HepG2 (cell line): ENCODE data around the gene ANXA6. TPM values are rescaled to one million over a fixed set of nuclear protein-coding genes. Genes with fewer than 3 reads are reported as not detected.
A peak's percentile ranks its signal among the peaks of the same experiment; 100 is the strongest.

Experiments
- ATAC-seq: fragments of 200-7000 bp; cut with Tn5 transposase; 3 replicates; pipeline ENCODE4 v1.9.1; 2020; ENCODE audit warnings: mild to moderate bottlenecking, moderate library complexity
- BruUV-seq: library from RNA; stranded (reverse); fragments of 400-500 nt; replicated peaks from 2 replicates; lab custom pipeline; 2021; lab: Mats Ljungman, UMichigan
- CTCF ChIA-PET: fragments of 300-600 bp; formaldehyde crosslinking; extraction: SDS; loops from one replicate; lab custom pipeline; 2021; ENCODE audit warnings: low total read pairs, inconsistent platforms, low intra/inter-chr PET ratio; lab: Yijun Ruan, JAX
- POLR2A ChIA-PET: fragments of 350-600 bp; sonication (Branson Sonifier 250); formaldehyde crosslinking; loops from one replicate; lab custom pipeline; 2020; ENCODE audit warnings: antibody characterized with exemption, inconsistent platforms; lab: Yijun Ruan, JAX
- DNase-seq: peaks from one replicate; pipeline ENCODE4 v3.0.0-alpha.2; 2015; ENCODE audit warnings: low spot score
- FAIRE-seq: peaks from 3 replicates; lab custom pipeline; 2011; peaks lifted over from hg19 to GRCh38; lab: Jason Lieb, UNC
- H2AFZ ChIP-seq: one replicate; pipeline ENCODE4 v1.6.1; 2011; ENCODE audit warnings: low read length, inconsistent platforms
- H3K27ac ChIP-seq: fragments of 300-600 bp; 3 replicates; pipeline ENCODE4 v1.8.0; 2011; ENCODE audit warnings: mixed run types, mild to moderate bottlenecking, mixed read lengths, low read length, inconsistent platforms; ENCODE audit not compliant: insufficient read depth; ENCODE audit errors: extremely low read length
- H3K27me3 ChIP-seq, 2 experiments: fragments of 200-600 bp in 1 of 2; 2 replicates in 1 of 2; 3 replicates in 1 of 2; pipeline versions ENCODE4 v1.6.0 to v1.8.0; 2011; ENCODE audit warnings: low read length in 2 of 2, mild to moderate bottlenecking in 2 of 2, moderate library complexity in 2 of 2, inconsistent platforms in 1 of 2; ENCODE audit not compliant: insufficient read depth in 2 of 2, control insufficient read depth in 1 of 2
- H3K36me3 ChIP-seq, 2 experiments: fragments of 200-600 bp in 1 of 2; replicated peaks in 1 of 2; 2 replicates in 1 of 2; 3 replicates in 1 of 2; pipeline versions ENCODE4 v1.5.1 to v1.8.0; 2011; ENCODE audit warnings: low read length in 2 of 2, inconsistent platforms in 1 of 2; ENCODE audit not compliant: insufficient read depth in 2 of 2, control insufficient read depth in 1 of 2
- H3K4me1 ChIP-seq: 2 replicates; pipeline ENCODE4 v1.5.1; 2012; ENCODE audit warnings: low read length, inconsistent platforms; ENCODE audit not compliant: insufficient read depth
- H3K4me2 ChIP-seq: 2 replicates; pipeline ENCODE4 v1.6.0; 2011; ENCODE audit warnings: low read depth, low read length, inconsistent platforms
- H3K4me3 ChIP-seq, 3 experiments: fragments of 200-600 bp in 1 of 3; sonication (generic), shearing (Covaris generic) in 1 of 3; replicated peaks in 1 of 3; 2 replicates each; pipeline ENCODE4 v1.5.1; 2011 to 2016; ENCODE audit warnings: low read length in 3 of 3, inconsistent platforms in 2 of 3, low read depth in 2 of 3, mild to moderate bottlenecking in 2 of 3, control low read depth in 1 of 3, mixed read lengths in 1 of 3; ENCODE audit not compliant: insufficient read depth in 1 of 3
- H3K79me2 ChIP-seq: one replicate; pipeline ENCODE4 v1.6.1; 2011; ENCODE audit warnings: low read length, inconsistent platforms; ENCODE audit not compliant: insufficient read depth
- H3K9ac ChIP-seq: 2 replicates; pipeline ENCODE4 v1.6.0; 2011; ENCODE audit warnings: mild to moderate bottlenecking, low read depth, low read length, inconsistent platforms; ENCODE audit not compliant: insufficient read depth
- H3K9me3 ChIP-seq: 2 replicates; pipeline ENCODE4 v1.5.1; 2012; ENCODE audit warnings: mild to moderate bottlenecking, low read length
- H4K20me1 ChIP-seq: 2 replicates; pipeline ENCODE4 v1.6.0; 2011; ENCODE audit warnings: inconsistent platforms, mild to moderate bottlenecking, low read length, moderate library complexity; ENCODE audit not compliant: insufficient read depth
- DRAP1 ChIP-seq: IDR thresholded peaks from 2 replicates; pipeline ENCODE4 v1.6.1; 2016; ENCODE audit warnings: missing genetic modification reagents, missing compliant biosample characterization
- FOXK1 ChIP-seq: sonication (generic); formaldehyde crosslinking; IDR thresholded peaks from 2 replicates; pipeline ENCODE4 v1.4.0; 2020; ENCODE audit warnings: low read depth, missing genetic modification reagents, borderline replicate concordance
- FOXP1 ChIP-seq, 2 experiments: fragments of 450-650 bp in 1 of 2; IDR thresholded peaks; 2 replicates each; pipeline ENCODE4 v1.6.1; 2017 to 2018; ENCODE audit warnings: antibody characterized with exemption in 1 of 2
- NAIF1 ChIP-seq: sonication (generic); formaldehyde crosslinking; IDR thresholded peaks from 2 replicates; pipeline ENCODE4 v1.5.0; 2020; ENCODE audit warnings: mild to moderate bottlenecking, missing genetic modification reagents, borderline replicate concordance
- NFRKB ChIP-seq: fragments of 450-650 bp; IDR thresholded peaks from 2 replicates; pipeline ENCODE4 v1.6.1; 2017
- SRSF1 ChIP-seq: fragments of 200-400 bp; formaldehyde crosslinking; optimal IDR thresholded peaks from 2 replicates; pipeline ENCODE3; 2017; ENCODE audit warnings: mild to moderate bottlenecking, low read depth, low read length, moderate library complexity
- STAT6 ChIP-seq: sonication (generic); formaldehyde crosslinking; IDR thresholded peaks from 2 replicates; pipeline ENCODE4 v1.4.0; 2020; ENCODE audit warnings: missing genetic modification reagents, mild to moderate bottlenecking, borderline replicate concordance
- ZNF121 ChIP-seq: sonication (generic); formaldehyde crosslinking; IDR thresholded peaks from 2 replicates; pipeline ENCODE4 v1.5.0; 2020; ENCODE audit warnings: mild to moderate bottlenecking, missing genetic modification reagents
- ZNF646 ChIP-seq: sonication (generic); formaldehyde crosslinking; IDR thresholded peaks from 2 replicates; pipeline ENCODE4 v1.9.0; 2021; ENCODE audit warnings: mild to moderate bottlenecking, missing genetic modification reagents
- ZNF770 ChIP-seq: sonication (generic); formaldehyde crosslinking; IDR thresholded peaks from 2 replicates; pipeline ENCODE4 v1.5.0; 2020; ENCODE audit warnings: mild to moderate bottlenecking, missing genetic modification reagents
- ZNF780A ChIP-seq: sonication (generic); formaldehyde crosslinking; IDR thresholded peaks from 2 replicates; pipeline ENCODE4 v1.8.0; 2022; ENCODE audit warnings: mild to moderate bottlenecking, missing genetic modification reagents, moderate library complexity
- WGBS: methylation state at CpG from one replicate; pipeline ENCODE4 v1.1.6; 2017; ENCODE audit warnings: low lambda C conversion rate; 5-methylcytosine and 5-hydroxymethylcytosine counted together
- in situ Hi-C: cut with HindIII; loops from 2 replicates; pipeline ENCODE4 v1.10.0; 2017; ENCODE audit warnings: low pct_unique_long_range_greater_than_20kb; ENCODE audit not compliant: extremely low pct_ligation_motif_present
- intact Hi-C: fragments of 100-400 bp; cut with micrococcal nuclease; formaldehyde crosslinking; loops from one replicate; pipeline ENCODE4 v1.10.0; 2022; ENCODE audit not compliant: unreplicated experiment
- polyA plus RNA-seq, 8 experiments: library from polyadenylated mRNA; depleted of rRNA in 3 of 8; stranded (reverse) in 7 of 8; unstranded in 1 of 8; fragments of >200 nt; fragmentation: Illumina TruSeq in 4 of 8; extraction: Trizol in 4 of 8; gene quantifications; 2 replicates each; pipeline versions ENCODE4 v1.2.1 to v1.2.3, GENCODE V29; 2011 to 2016; ENCODE audit warnings: low read depth in 4 of 8, missing spikeins in 1 of 8, mixed read lengths in 1 of 8; ENCODE audit not compliant: insufficient read depth in 1 of 8
- total RNA-seq, 5 experiments: library from RNA; depleted of rRNA; stranded (reverse); fragments of >200 nt; fragmentation: Illumina TruSeq; extraction: Trizol; gene quantifications; 2 replicates each; pipeline ENCODE4 v1.2.3, GENCODE V29; 2016; ENCODE audit warnings: low read depth in 1 of 5

The ANXA6 gene
- total and polyA plus RNA-seq, 2 of the 13 experiments (the other 11 are each of a cell fraction or from before 2014, with no cell fraction given) = 103 to 125 TPM

GRCh38 chr5:151130235-151130921 is 27.2 kb downstream of the ANXA6 start:
- FAIRE-seq = no peak
- no peak for DNase-seq
- Histone ChIP-seq H3K27me3 (no peaks in the 10 kb centered on the region), H3K9me3 (no peaks in the 10 kb centered on the region), H2AFZ (no peak overlapping the region), H3K27ac (no peak overlapping the region), H3K36me3 (peaks cover 30 to 83% of the 10 kb centered on the region in 2 experiments), H3K4me2 (no peak overlapping the region), H3K79me2 (no peaks in the 10 kb centered on the region), H3K9ac (no peak overlapping the region), H4K20me1 (no peaks in the 10 kb centered on the region; the same call in 1 of the 2 replicates), H3K4me1 (0 out of 2 replicates have a peak, but pooled peaks cover 4% of the 10 kb centered on the region)
- in situ Hi-C loops = no loop called here
- POLR2A ChIA-PET = no interaction called here
- ATAC-seq = no peak
- WGBS = 97% methylated on average over 5 of the region's 8 CpGs
- intact Hi-C loops = no loop called here
- peak; percentile 75; the same call in 1 of the 2 replicates for TF ChIP-seq ZNF121 (CRISPR knock-in tag)
- no peak for TF ChIP-seq SRSF1
- no peak for TF ChIP-seq NFRKB
- no peak for TF ChIP-seq NAIF1
- no peak for TF ChIP-seq DRAP1 (CRISPR knock-in tag)
- no peak for TF ChIP-seq FOXK1 (CRISPR knock-in tag)
- no peak for TF ChIP-seq ZNF780A (CRISPR knock-in tag)
- 0 out of 2 replicates have a peak, but pooled peaks have one; percentile 14 for TF ChIP-seq ZNF770
- no peak for TF ChIP-seq ZNF646 (CRISPR knock-in tag)
- no peak for TF ChIP-seq FOXP1 (IDR thresholded peaks at IDR 0.05)
- TF ChIP-seq FOXP1 (CRISPR knock-in tag; IDR thresholded peaks at IDR 0.05) = no peak
- TF ChIP-seq STAT6 (CRISPR knock-in tag) = no peak
- TF ChIP-seq, all 625 proteins: peak for 2
- CTCF ChIA-PET = no interaction called here
- no TSS peak for BruUV-seq
- H3K4me3 ChIP-seq = no peak overlapping the region
